ENCODE results near the gene KDM5A. TPM values are rescaled to one million over a fixed set of nuclear protein-coding genes. Genes with fewer than 3 reads are reported as not detected.

The KDM5A gene
- total RNA-seq, 1 donor from 2014 or later: 53.6 TPM

DNA sequence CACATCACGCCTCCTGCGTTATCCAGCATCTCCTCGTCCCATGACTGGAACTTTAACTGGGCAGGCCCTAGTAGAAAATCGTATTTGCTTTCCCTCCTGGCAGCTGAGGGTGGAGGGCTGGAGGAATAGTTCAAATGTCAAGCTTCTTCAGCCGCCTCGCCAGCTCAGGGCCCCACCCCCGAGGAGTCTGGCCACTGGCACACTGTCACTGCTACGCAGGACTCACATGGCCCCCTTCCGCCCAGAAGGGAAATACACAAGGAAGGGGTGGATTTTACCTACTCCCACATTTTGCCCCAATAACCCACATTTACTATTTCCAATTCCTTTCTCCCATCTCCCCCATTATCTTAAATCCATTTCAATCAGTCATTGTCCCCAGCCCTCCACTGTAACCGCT is 135.1 kb downstream of the KDM5A start:
- Histone ChIP-seq H3K27me3 (ENCODE audit: control insufficient read depth, insufficient read depth, low read length) (peaks cover 2% of the 10 kb centered on the region), H3K4me3 (ENCODE audit: low read depth, low read length) (no peak overlapping the region), H3K36me3 (ENCODE audit: control insufficient read depth, insufficient read depth, low read length) (no peaks in the 10 kb centered on the region)
- DNase-seq (ENCODE audit: low read depth): no peak
- TF ChIP-seq, protein P1, sequence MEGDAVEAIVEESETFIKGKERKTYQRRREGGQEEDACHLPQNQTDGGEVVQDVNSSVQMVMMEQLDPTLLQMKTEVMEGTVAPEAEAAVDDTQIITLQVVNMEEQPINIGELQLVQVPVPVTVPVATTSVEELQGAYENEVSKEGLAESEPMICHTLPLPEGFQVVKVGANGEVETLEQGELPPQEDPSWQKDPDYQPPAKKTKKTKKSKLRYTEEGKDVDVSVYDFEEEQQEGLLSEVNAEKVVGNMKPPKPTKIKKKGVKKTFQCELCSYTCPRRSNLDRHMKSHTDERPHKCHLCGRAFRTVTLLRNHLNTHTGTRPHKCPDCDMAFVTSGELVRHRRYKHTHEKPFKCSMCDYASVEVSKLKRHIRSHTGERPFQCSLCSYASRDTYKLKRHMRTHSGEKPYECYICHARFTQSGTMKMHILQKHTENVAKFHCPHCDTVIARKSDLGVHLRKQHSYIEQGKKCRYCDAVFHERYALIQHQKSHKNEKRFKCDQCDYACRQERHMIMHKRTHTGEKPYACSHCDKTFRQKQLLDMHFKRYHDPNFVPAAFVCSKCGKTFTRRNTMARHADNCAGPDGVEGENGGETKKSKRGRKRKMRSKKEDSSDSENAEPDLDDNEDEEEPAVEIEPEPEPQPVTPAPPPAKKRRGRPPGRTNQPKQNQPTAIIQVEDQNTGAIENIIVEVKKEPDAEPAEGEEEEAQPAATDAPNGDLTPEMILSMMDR (IDR thresholded peaks at IDR 0.05; ENCODE audit: insufficient read depth, low read length, poor library complexity, severe bottlenecking): no peak

DNA sequence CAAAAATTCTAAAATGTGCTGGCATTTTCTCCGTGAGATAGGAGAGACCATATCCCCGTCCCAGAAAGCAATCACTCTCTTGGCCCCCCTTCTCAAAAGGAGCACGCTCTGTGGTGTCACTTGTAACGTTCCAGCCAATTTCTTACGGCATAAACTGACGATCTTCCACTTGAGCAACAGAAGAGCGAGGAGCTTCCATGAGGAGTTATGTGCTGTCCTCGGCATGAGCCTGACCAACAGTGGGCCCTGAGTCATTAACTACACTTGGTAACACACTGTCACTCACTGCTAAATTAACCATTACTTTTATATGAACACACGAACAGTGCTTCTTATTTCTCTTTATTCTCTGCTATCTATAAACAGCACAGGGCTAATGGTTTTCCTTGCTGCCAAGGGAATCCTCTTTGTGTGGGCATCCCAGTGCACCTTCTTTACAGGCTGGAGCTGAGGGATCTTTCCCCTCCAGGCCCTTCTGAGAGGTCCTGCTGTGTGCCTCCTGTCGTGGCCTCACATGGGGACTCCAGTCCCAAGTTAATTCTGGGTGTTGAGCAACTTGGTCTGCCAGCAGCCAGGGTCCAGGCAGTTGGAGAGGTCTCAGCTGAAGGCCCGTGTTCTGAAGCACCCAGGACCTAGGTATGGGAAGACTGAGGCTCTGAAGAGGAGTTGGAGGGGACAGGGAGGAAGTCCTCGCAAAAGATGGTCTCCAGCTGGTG is 135.8 kb downstream of the KDM5A start:
- no peaks in the 10 kb centered on the region for H3K36me3 ChIP-seq (ENCODE audit: control insufficient read depth, insufficient read depth, low read length)
- no peak for DNase-seq (ENCODE audit: low read depth)
- TF ChIP-seq, protein P1 (IDR thresholded peaks at IDR 0.05; ENCODE audit: insufficient read depth, low read length, poor library complexity, severe bottlenecking): no peak
- H3K4me3 ChIP-seq (ENCODE audit: low read depth, low read length): no peak overlapping the region
- peaks cover 2% of the 10 kb centered on the region for H3K27me3 ChIP-seq (ENCODE audit: control insufficient read depth, insufficient read depth, low read length)

DNA sequence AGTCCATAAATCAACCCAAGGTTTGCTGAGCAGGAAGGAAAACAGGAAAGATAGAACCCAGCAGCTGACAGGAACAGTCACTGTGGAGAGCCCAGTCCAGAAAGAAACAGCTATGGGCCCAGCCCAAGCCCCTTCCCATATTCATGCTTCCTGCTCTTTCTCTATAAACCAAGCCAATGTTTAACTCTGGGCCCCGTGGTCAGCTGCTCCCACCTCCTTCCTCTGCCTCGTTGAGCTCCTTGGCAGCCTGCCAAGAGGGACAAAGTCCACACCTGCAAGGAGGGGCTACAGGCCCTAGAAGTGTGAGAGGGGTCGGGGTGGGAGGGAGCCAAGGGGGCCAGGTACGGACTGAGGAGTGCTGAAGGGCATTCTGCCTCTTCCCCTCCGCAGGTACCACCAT is 136.5 kb downstream of the KDM5A start:
- DNase-seq (ENCODE audit: low read depth): no peak
- H3K36me3 ChIP-seq (ENCODE audit: control insufficient read depth, insufficient read depth, low read length): no peaks in the 10 kb centered on the region
- TF ChIP-seq, protein P1 (IDR thresholded peaks at IDR 0.05; ENCODE audit: insufficient read depth, low read length, poor library complexity, severe bottlenecking): no peak
- H3K4me3 ChIP-seq (ENCODE audit: low read depth, low read length): no peak overlapping the region
- peaks cover 2% of the 10 kb centered on the region for H3K27me3 ChIP-seq (ENCODE audit: control insufficient read depth, insufficient read depth, low read length)

DNA sequence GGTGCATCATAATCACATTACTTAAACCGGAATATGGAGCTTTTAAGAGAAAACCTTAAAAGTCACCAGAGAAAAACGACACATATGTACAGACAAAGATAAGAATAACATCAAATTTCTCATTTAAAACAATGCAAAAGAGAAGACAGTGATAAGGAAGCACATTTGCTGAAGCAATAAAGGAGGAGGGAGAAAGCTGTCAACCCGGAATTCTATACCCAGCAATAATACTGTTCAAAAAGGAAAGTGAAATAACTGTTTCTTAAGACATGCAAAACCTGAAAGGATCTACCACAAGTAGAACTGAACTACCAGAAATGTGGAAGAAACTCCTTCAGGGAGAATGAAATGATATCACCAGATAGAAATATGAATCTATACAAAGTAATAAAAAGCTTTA is 141.8 kb downstream of the KDM5A start:
- Histone ChIP-seq H3K36me3 (ENCODE audit: control insufficient read depth, insufficient read depth, low read length) (no peaks in the 10 kb centered on the region), H3K27me3 (ENCODE audit: control insufficient read depth, insufficient read depth, low read length) (no peaks in the 10 kb centered on the region), H3K4me3 (ENCODE audit: low read depth, low read length) (no peak overlapping the region)
- TF ChIP-seq, protein P1 (IDR thresholded peaks at IDR 0.05; ENCODE audit: insufficient read depth, low read length, poor library complexity, severe bottlenecking): no peak
- no peak for DNase-seq (ENCODE audit: low read depth)

DNA sequence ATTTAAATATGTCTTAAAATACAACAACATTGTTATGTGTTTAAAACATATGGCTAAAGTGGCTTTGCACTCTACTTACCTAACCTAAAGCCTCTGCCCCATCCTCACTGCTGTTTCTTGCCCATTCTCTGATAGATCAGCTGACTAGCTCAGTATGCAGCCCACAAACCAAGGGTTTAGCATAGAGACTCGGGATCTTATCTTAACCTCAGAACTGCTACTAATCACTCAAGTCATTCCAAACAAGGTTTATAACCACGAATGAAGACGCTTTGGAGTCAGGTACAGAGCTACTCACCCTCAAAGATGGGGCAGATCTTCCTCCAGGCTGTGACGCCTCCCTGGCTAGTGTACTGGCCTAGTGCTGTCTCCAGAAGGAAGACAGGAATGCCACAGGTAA is 145.7 kb downstream of the KDM5A start:
- Histone ChIP-seq H3K27me3 (ENCODE audit: control insufficient read depth, insufficient read depth, low read length) (no peaks in the 10 kb centered on the region), H3K36me3 (ENCODE audit: control insufficient read depth, insufficient read depth, low read length) (no peaks in the 10 kb centered on the region), H3K4me3 (ENCODE audit: low read depth, low read length) (no peak overlapping the region)
- DNase-seq (ENCODE audit: low read depth): no peak
- TF ChIP-seq, protein P1 (IDR thresholded peaks at IDR 0.05; ENCODE audit: insufficient read depth, low read length, poor library complexity, severe bottlenecking): no peak

DNA sequence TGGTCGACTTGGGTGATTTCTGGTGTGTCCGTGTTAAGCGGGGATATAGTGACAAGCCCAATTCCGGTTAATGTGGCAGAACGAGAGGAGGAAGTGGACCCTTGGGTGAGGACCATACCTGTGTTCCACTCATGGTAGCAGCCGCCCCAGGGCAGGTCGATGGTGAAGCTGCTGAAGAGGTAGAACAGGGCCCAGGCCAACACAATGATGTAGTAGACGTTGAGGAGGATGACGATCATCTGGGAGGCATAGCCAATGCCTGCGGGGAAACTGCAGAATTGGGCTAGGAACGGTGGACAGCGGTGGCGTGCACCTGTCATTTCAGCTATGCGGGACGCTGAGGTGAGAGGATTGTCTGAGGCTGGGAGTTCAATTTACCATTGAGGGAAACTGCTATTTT is 146.6 kb downstream of the KDM5A start:
- Histone ChIP-seq H3K4me3 (ENCODE audit: low read depth, low read length) (no peak overlapping the region), H3K27me3 (ENCODE audit: control insufficient read depth, insufficient read depth, low read length) (no peaks in the 10 kb centered on the region), H3K36me3 (ENCODE audit: control insufficient read depth, insufficient read depth, low read length) (no peaks in the 10 kb centered on the region)
- TF ChIP-seq, protein P1 (IDR thresholded peaks at IDR 0.05; ENCODE audit: insufficient read depth, low read length, poor library complexity, severe bottlenecking): no peak
- DNase-seq (ENCODE audit: low read depth): no peak
